Common myeloid progenitor, CD34-positive (primary cell): ENCODE results near the gene ALMS1.
A peak's percentile ranks its signal among the peaks of the same experiment; 100 is the strongest.
"Not testable (repeated sequence)": the region's sequence is repeated elsewhere in the genome, so short reads cannot be mapped to it uniquely, and the experiment has no call there.

Experiments used
- CTCF ChIA-PET: fragments of 350-600 bp; sonication (Branson Sonifier 250); formaldehyde crosslinking; loops from one replicate; lab custom pipeline; 2021; ENCODE audit warnings: antibody characterized with exemption; lab: Charles Lee
- POLR2A ChIA-PET: fragments of 350-600 bp; sonication (Branson Sonifier 250); formaldehyde crosslinking; loops from one replicate; lab custom pipeline; 2021; ENCODE audit warnings: antibody characterized with exemption; lab: Charles Lee
- DNase-seq, 3 donors: peaks; one replicate each; pipeline versions ENCODE4 v3.0.0 to v3.0.0-alpha.2; 2013
- H3K27ac ChIP-seq, 2 experiments: 1 replicate in 1 of 2; 2 replicates in 1 of 2; pipeline ENCODE4 v1.7.0; 2013; ENCODE audit warnings: inconsistent platforms in 2 of 2, low read length in 2 of 2, mild to moderate bottlenecking in 2 of 2, low read depth in 1 of 2, moderate library complexity in 1 of 2; ENCODE audit not compliant: severe bottlenecking in 2 of 2, insufficient read depth in 1 of 2, poor library complexity in 1 of 2
- H3K27me3 ChIP-seq, 5 experiments: replicated peaks in 2 of 5; 1 replicate in 3 of 5; 2 replicates in 2 of 5; pipeline versions ENCODE4 v1.6.1 to v1.7.0; 2013; ENCODE audit warnings: low read length in 4 of 5, mild to moderate bottlenecking in 2 of 5, moderate library complexity in 2 of 5, inconsistent platforms in 1 of 5; ENCODE audit not compliant: insufficient read depth in 5 of 5, control insufficient read depth in 4 of 5
- H3K36me3 ChIP-seq, 4 experiments: 1 replicate in 2 of 4; 2 replicates in 2 of 4; pipeline versions ENCODE4 v1.6.1 to v1.7.0; 2013; ENCODE audit warnings: low read length in 3 of 4, control low read depth in 1 of 4, mild to moderate bottlenecking in 1 of 4; ENCODE audit not compliant: control insufficient read depth in 4 of 4, insufficient read depth in 4 of 4
- H3K4me1 ChIP-seq, 4 experiments: 1 replicate in 3 of 4; 2 replicates in 1 of 4; pipeline versions ENCODE4 v1.6.1 to v1.7.1; 2013; ENCODE audit warnings: low read length in 3 of 4, mild to moderate bottlenecking in 3 of 4, control low read depth in 1 of 4, inconsistent platforms in 1 of 4, moderate library complexity in 1 of 4; ENCODE audit not compliant: control insufficient read depth in 4 of 4, insufficient read depth in 4 of 4; ENCODE audit errors: control extremely low read depth in 1 of 4
- H3K4me3 ChIP-seq, 7 experiments: 1 replicate in 4 of 7; 2 replicates in 3 of 7; pipeline versions ENCODE4 v1.5.1 to v1.7.0; 2013; ENCODE audit warnings: mild to moderate bottlenecking in 7 of 7, low read length in 6 of 7, moderate library complexity in 6 of 7, inconsistent platforms in 2 of 7, low read depth in 2 of 7, control low read depth in 1 of 7; ENCODE audit not compliant: insufficient read depth in 4 of 7, control insufficient read depth in 1 of 7; ENCODE audit errors: extremely low read depth in 1 of 7
- H3K9me3 ChIP-seq, 5 experiments: 1 replicate in 4 of 5; 2 replicates in 1 of 5; pipeline versions ENCODE4 v1.6.1 to v1.7.1; 2013; ENCODE audit warnings: low read length in 4 of 5, mild to moderate bottlenecking in 2 of 5, inconsistent platforms in 1 of 5, low read depth in 1 of 5, moderate library complexity in 1 of 5; ENCODE audit not compliant: control insufficient read depth in 4 of 5, insufficient read depth in 2 of 5; ENCODE audit errors: control extremely low read depth in 1 of 5
- WGBS: methylation state at CpG from one replicate; pipeline ENCODE4 v1.1.5; 2013; ENCODE audit not compliant: insufficient coverage; 5-methylcytosine and 5-hydroxymethylcytosine counted together

The ALMS1 gene

DNA sequence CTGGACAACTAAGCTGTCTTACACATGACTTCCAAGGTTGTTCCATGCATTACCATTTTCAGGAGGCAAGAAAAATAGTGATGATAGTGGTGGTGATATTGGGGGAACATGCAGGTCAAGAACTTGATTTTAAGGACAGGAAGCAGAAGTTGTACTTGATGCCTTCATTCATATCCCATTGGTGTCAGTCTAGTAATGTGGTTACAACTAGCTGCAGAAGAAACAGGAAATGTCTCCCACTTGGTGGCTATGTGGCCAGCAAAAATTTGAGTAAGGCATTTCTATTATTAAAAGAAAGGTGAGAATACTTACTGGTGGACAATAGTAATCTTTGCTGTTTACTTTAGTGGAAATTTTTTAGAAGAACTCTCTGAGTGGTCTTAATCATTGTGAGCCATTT lies 103.4 kb downstream of the ALMS1 start:
- Histone ChIP-seq H3K9me3 (peaks cover 0 to 13% (median 7%) of the 10 kb centered on the region in 5 experiments), H3K27me3 (no peaks in the 10 kb centered on the region), H3K4me3 (no peak overlapping the region), H3K36me3 (peaks cover 14 to 35% (median 30%) of the 10 kb centered on the region in 4 experiments), H3K27ac (no peak overlapping the region), H3K4me1 (peaks cover 0 to 9% (median 7%) of the 10 kb centered on the region in 4 experiments)
- POLR2A ChIA-PET: interaction anchor here (1.0 kb wide), 1 partner anchor 15 kb away, joined by 3 read pairs; no protein-coding TSS in a partner anchor
- CTCF ChIA-PET: interaction anchor here (1.0 to 1.8 kb wide), 2 partner anchors 11 to 15 kb away, joined by 3 to 6 read pairs; no protein-coding TSS in a partner anchor
- DNase-seq: peak in 2 of 3 donors; percentile 62 to 74

GRCh38 chr2:73494031-73494430 lies 108.4 kb downstream of the ALMS1 start:
- H3K27ac ChIP-seq: no peak overlapping the region
- no peak for DNase-seq
- no peak overlapping the region for H3K4me3 ChIP-seq
- 100% methylated on average over 1 of the region's 2 CpGs for WGBS
- ChIA-PET CTCF (no interaction called here), POLR2A (no interaction called here)
- H3K4me1 ChIP-seq: peaks cover 0 to 5% (median 3%) of the 10 kb centered on the region in 4 experiments
- peaks cover 14 to 21% (median 17%) of the 10 kb centered on the region in 4 experiments for H3K36me3 ChIP-seq
- no peaks in the 10 kb centered on the region for H3K9me3 ChIP-seq
- H3K27me3 ChIP-seq: no peaks in the 10 kb centered on the region

DNA sequence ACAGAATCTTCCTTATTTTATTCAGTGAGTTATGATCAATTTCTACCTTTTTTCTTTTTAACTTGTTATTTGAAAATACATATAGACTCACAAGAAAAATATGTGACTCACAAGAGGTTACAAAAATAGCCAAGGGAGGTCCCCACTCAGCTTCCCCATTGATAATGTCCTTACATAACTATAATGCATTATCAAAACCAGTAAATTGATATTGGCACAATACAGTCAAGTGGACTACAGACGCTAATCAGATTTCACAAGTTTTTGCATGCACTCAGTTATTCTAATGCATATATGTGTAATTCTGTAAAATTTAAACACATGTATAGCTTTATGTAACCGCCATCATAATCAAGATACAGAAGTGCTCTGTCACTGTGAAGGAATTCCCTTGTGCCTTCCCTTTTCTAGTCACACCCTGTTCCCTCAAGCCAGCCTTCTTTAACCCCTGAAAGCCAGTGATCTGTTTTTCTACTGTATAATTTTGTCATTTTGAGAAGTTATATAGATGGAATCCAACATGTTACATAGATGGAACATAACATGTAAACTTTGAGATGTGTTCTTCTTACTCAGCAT lies 118.4 kb downstream of the ALMS1 start:
- peak in 2 of 3 donors; percentile 7 to 21 for DNase-seq
- H3K36me3 ChIP-seq: no peaks in the 10 kb centered on the region
- POLR2A ChIA-PET: no interaction called here
- no peak overlapping the region for H3K27ac ChIP-seq
- H3K27me3 ChIP-seq: no peaks in the 10 kb centered on the region
- peaks cover 0 to 7% (median 0%) of the 10 kb centered on the region in 5 experiments for H3K9me3 ChIP-seq
- no peaks in the 10 kb centered on the region for H3K4me1 ChIP-seq
- CTCF ChIA-PET: no interaction called here
- WGBS: no CpG with 5 or more reads among the region's 2 CpGs
- no peak overlapping the region for H3K4me3 ChIP-seq

DNA sequence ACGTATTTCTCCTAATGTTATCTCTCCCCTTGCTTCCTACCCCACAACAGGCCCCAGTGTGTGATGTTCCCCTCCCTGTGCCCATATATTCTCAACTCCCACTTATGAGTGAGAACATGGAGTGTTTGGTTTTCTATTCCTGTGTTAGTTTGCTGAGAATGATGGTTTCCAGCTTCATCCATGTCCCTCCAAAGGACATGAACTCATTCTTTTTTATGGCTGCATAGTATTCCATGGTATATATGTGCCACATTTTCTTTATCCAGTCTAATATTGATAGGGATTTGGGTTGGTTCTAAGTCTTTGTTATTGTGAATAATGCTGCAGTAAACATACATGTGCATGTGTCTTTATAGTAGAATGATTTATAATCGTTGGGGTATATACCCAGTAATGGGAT lies 119.2 kb downstream of the ALMS1 start:
- H3K4me1 ChIP-seq, H3K27me3 ChIP-seq, CTCF ChIA-PET, POLR2A ChIA-PET, DNase-seq, H3K36me3 ChIP-seq, H3K4me3 ChIP-seq, H3K9me3 ChIP-seq, H3K27ac ChIP-seq: not testable (repeated sequence)
- WGBS: no CpG with 5 or more reads among the region's 2 CpGs

- WGBS: 98% methylated on average over 4 of the region's 5 CpGs
- H3K27ac ChIP-seq, H3K4me3 ChIP-seq, H3K4me1 ChIP-seq, DNase-seq, CTCF ChIA-PET, H3K27me3 ChIP-seq, POLR2A ChIA-PET: not testable (repeated sequence)
- H3K9me3 ChIP-seq: peaks cover 2 to 33% (median 10%) of the 10 kb centered on the region in 5 experiments
- H3K36me3 ChIP-seq: peaks cover 2 to 24% (median 6%) of the 10 kb centered on the region in 4 experiments
Measured at GRCh38 chr2:73510470-73510869, 124.8 kb downstream of the ALMS1 start.

- Histone ChIP-seq H3K4me1 (no peaks in the 10 kb centered on the region), H3K27me3 (no peaks in the 10 kb centered on the region), H3K9me3 (peaks cover 0 to 23% (median 4%) of the 10 kb centered on the region in 5 experiments), H3K36me3 (peaks cover 8 to 37% (median 11%) of the 10 kb centered on the region in 4 experiments), H3K4me3 (no peak overlapping the region), H3K27ac (no peak overlapping the region)
- CTCF ChIA-PET: no interaction called here
- DNase-seq: no peak
- POLR2A ChIA-PET: no interaction called here
- WGBS: 100% methylated on average over 1 of the region's 1 CpG
Measured at GRCh38 chr2:73516033-73516432, 130.4 kb downstream of the ALMS1 start.

DNA sequence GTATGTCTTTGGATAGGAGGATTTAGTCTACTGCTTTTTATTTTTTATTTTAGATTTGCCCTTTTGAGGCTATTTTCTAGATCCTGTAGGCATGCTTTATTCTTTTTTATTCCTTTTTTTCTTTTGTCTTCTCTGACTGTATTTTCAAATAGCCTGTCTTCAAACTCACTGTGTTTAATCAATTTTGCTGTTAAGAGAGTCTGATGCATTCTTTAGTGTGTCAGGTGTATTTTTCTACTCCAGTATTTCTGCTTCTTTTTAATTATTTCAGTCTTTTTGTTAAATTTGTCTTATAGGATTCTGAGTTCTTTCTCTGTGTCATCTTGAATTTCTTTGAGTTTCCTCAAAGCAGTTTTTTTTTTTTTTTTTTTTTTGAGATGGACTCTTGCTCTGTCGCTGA lies 143.1 kb downstream of the ALMS1 start:
- peaks cover 5 to 46% (median 11%) of the 10 kb centered on the region in 5 experiments for H3K9me3 ChIP-seq
- ChIA-PET POLR2A (no interaction called here), CTCF (no interaction called here)
- H3K4me1 ChIP-seq: no peaks in the 10 kb centered on the region
- peaks cover 0 to 70% (median 12%) of the 10 kb centered on the region in 4 experiments for H3K36me3 ChIP-seq
- no peak for DNase-seq
- no peaks in the 10 kb centered on the region for H3K27me3 ChIP-seq
- H3K4me3 ChIP-seq: no peak overlapping the region
- H3K27ac ChIP-seq: no peak overlapping the region
- no CpG with 5 or more reads among the region's 1 CpG for WGBS
